HCT116 (cell line): Measurements from ENCODE around the gene C2CD4B. TPM values are rescaled to one million over a fixed set of nuclear protein-coding genes. Genes with fewer than 3 reads are reported as not detected.

Experiments used
- ATAC-seq: fragments of 200-7000 bp; cut with Tn5 transposase; 2 replicates; pipeline ENCODE4 v1.9.1; 2020; ENCODE audit warnings: mild to moderate bottlenecking, moderate library complexity
- BruUV-seq: library from RNA; stranded (reverse); fragments of 400-500 nt; replicated peaks from 2 replicates; lab custom pipeline; 2021; lab: Mats Ljungman, UMichigan
- CTCF ChIA-PET: fragments of 300-600 bp; sonication (Branson Sonifier 250); formaldehyde crosslinking; loops from one replicate; lab custom pipeline; 2021; ENCODE audit warnings: antibody characterized with exemption; lab: Charles Lee
- POLR2A ChIA-PET: fragments of 300-600, 350-600 bp; sonication (Branson Sonifier 250); formaldehyde crosslinking; loops from one replicate; lab custom pipeline; 2021; ENCODE audit warnings: antibody characterized with exemption; lab: Charles Lee
- RAD21 ChIA-PET, 2 experiments: fragments of 300-600 bp; sonication (Branson Sonifier 250); formaldehyde crosslinking; loops; one replicate each; lab custom pipeline; 2023; ENCODE audit warnings: low total read pairs in 2 of 2; ENCODE audit not compliant: uncharacterized antibody in 2 of 2, unreplicated experiment in 2 of 2, low non-redundant PET in 1 of 2; lab: Charles Lee
- DNase-seq: peaks from one replicate; pipeline ENCODE4 v3.0.0-alpha.2; 2010; ENCODE audit warnings: low read depth, low spot score
- H2AFZ ChIP-seq: fragments of 200-600 bp; shearing (Covaris generic), sonication (generic); 2 replicates; pipeline ENCODE4 v1.6.1; 2017; ENCODE audit warnings: low read depth, mixed run types, mixed read lengths, antibody characterized with exemption, low read length; ENCODE audit not compliant: poor library complexity, severe bottlenecking
- H3K27ac ChIP-seq: 2 replicates; pipeline ENCODE4 v1.5.1; 2012; ENCODE audit warnings: low read depth, low read length
- H3K27me3 ChIP-seq: fragments of 200-600 bp; sonication (generic); 2 replicates; pipeline ENCODE4 v1.6.1; 2016; ENCODE audit warnings: mixed run types, low read length, mixed read lengths; ENCODE audit not compliant: insufficient read depth
- H3K36me3 ChIP-seq, 2 experiments: fragments of 200-500 bp in 1 of 2; fragments of 200-600 bp in 1 of 2; sonication (Bioruptor generic) in 1 of 2; sonication (generic) in 1 of 2; 2 replicates each; pipeline versions ENCODE4 v1.5.1 to v1.6.1; 2014 to 2016; ENCODE audit warnings: low read length in 2 of 2, inconsistent platforms in 1 of 2, mixed read lengths in 1 of 2, mixed run types in 1 of 2; ENCODE audit not compliant: insufficient read depth in 2 of 2, control insufficient read depth in 1 of 2
- H3K4me1 ChIP-seq, 2 experiments: fragments of 200-600 bp in 1 of 2; sonication (generic) in 1 of 2; 2 replicates each; pipeline versions ENCODE4 v1.5.1 to v1.6.1; 2012 to 2017; ENCODE audit warnings: low read length in 2 of 2, inconsistent platforms in 1 of 2, mild to moderate bottlenecking in 1 of 2, mixed read lengths in 1 of 2, mixed run types in 1 of 2, moderate library complexity in 1 of 2; ENCODE audit not compliant: insufficient read depth in 2 of 2, control insufficient read depth in 1 of 2
- H3K4me2 ChIP-seq: fragments of 200-600 bp; sonication (generic); 2 replicates; pipeline ENCODE4 v1.6.1; 2017; ENCODE audit warnings: mixed run types, low read length, mixed read lengths
- H3K4me3 ChIP-seq, 2 experiments: fragments of 200-600 bp in 1 of 2; sonication (generic) in 1 of 2; replicated peaks in 1 of 2; 2 replicates each; pipeline ENCODE4 v1.5.1; 2011 to 2016; ENCODE audit warnings: low read length in 2 of 2, control low read depth in 1 of 2, low read depth in 1 of 2, mild to moderate bottlenecking in 1 of 2, mixed read lengths in 1 of 2, mixed run types in 1 of 2
- H3K79me2 ChIP-seq: fragments of 200-600 bp; sonication (generic); 2 replicates; pipeline ENCODE4 v1.6.1; 2017; ENCODE audit warnings: mild to moderate bottlenecking, mixed run types, low read length, moderate library complexity, mixed read lengths; ENCODE audit not compliant: insufficient read depth
- H3K9ac ChIP-seq: fragments of 200-600 bp; sonication (generic); 2 replicates; pipeline ENCODE4 v1.6.1; 2016; ENCODE audit warnings: low read length, mixed read lengths
- H3K9me2 ChIP-seq: fragments of 200-600 bp; sonication (generic), shearing (Covaris generic); 2 replicates; pipeline ENCODE4 v1.6.1; 2017; ENCODE audit warnings: mixed run types, mild to moderate bottlenecking, moderate library complexity; ENCODE audit not compliant: insufficient read depth
- H3K9me3 ChIP-seq, 2 experiments: fragments of 200-500 bp in 1 of 2; fragments of 200-600 bp in 1 of 2; sonication (Bioruptor generic) in 1 of 2; sonication (generic) in 1 of 2; 2 replicates each; pipeline ENCODE4 v1.6.1; 2014 to 2017; ENCODE audit warnings: low read length in 2 of 2, mixed read lengths in 2 of 2, inconsistent platforms in 1 of 2, low read depth in 1 of 2, mild to moderate bottlenecking in 1 of 2, mixed run types in 1 of 2, moderate library complexity in 1 of 2; ENCODE audit not compliant: control insufficient read depth in 1 of 2, insufficient read depth in 1 of 2
- H4K20me1 ChIP-seq: fragments of 200-600 bp; sonication (generic), shearing (Covaris generic); 2 replicates; pipeline ENCODE4 v1.6.1; 2017; ENCODE audit warnings: mixed run types, mild to moderate bottlenecking, moderate library complexity; ENCODE audit not compliant: insufficient read depth
- ATF3 ChIP-seq: IDR thresholded peaks from 2 replicates; pipeline ENCODE4 v1.6.1; 2012
- CTCF ChIP-seq, 3 experiments: fragments of 200-600 bp in 1 of 3; sonication (generic) in 1 of 3; IDR thresholded peaks in 2 of 3; conservative IDR thresholded peaks in 1 of 3; 2 replicates each; pipeline ENCODE4 v1.5.1; 2012 to 2017; ENCODE audit warnings: low read depth in 2 of 3, low read length in 2 of 3, antibody characterized with exemption in 1 of 3, borderline replicate concordance in 1 of 3, control low read depth in 1 of 3, mild to moderate bottlenecking in 1 of 3, mixed read lengths in 1 of 3, mixed run types in 1 of 3, moderate library complexity in 1 of 3; ENCODE audit not compliant: insufficient read depth in 1 of 3
- ELF1 ChIP-seq: IDR thresholded peaks from 2 replicates; pipeline ENCODE4 v1.6.1; 2012; ENCODE audit warnings: low read depth, borderline replicate concordance
- FOSL1 ChIP-seq: IDR thresholded peaks from 2 replicates; pipeline ENCODE4 v1.6.1; 2012; ENCODE audit warnings: low read depth
- JUND ChIP-seq: IDR thresholded peaks from 2 replicates; pipeline ENCODE4 v1.6.1; 2012
- POLR2A ChIP-seq: IDR thresholded peaks from 2 replicates; pipeline ENCODE4 v1.7.0; 2011; ENCODE audit warnings: borderline replicate concordance; ENCODE audit not compliant: insufficient read depth, insufficient read length; ENCODE audit errors: extremely low read depth
- ZFX ChIP-seq: fragments of 450-650 bp; IDR thresholded peaks from 2 replicates; pipeline ENCODE4 v1.6.1; 2017
- ZNF274 ChIP-seq: fragments of 200-500 bp; sonication (Bioruptor generic); IDR thresholded peaks from 2 replicates; pipeline ENCODE4 v1.6.1; 2014; ENCODE audit warnings: mild to moderate bottlenecking, low read depth, low read length, inconsistent platforms
- intact Hi-C: fragments of 100-400 bp; cut with micrococcal nuclease; formaldehyde crosslinking; loops from 2 replicates; pipeline ENCODE4 v1.10.0; 2022
- total RNA-seq: library from RNA; stranded (reverse); gene quantifications from one replicate; pipeline ENCODE4 v1.2.1, GENCODE V29; 2021; ENCODE audit not compliant: unreplicated experiment
- TF ChIP-seq, protein P1 (sequence below): IDR thresholded peaks from 2 replicates; pipeline ENCODE4 v1.6.1; 2011; ENCODE audit warnings: mild to moderate bottlenecking, low read length, moderate library complexity; ENCODE audit not compliant: insufficient replicate concordance; ENCODE audit errors: extremely low read depth

The C2CD4B gene
- total RNA-seq, 1 experiment from 2014 or later: not detected

GRCh38 chr15:62135532-62136134 is 29.5 kb downstream of the C2CD4B start:
- intact Hi-C loops: no loop called here
- H3K4me3 ChIP-seq: no peak overlapping the region
- POLR2A ChIA-PET: no interaction called here

More at GRCh38 chr15:62135532-62136134, 29.5 kb downstream of the C2CD4B start:
- no TSS peak for BruUV-seq
- DNase-seq (no peak), ATAC-seq (no peak)
- TF ChIP-seq, protein P1, sequence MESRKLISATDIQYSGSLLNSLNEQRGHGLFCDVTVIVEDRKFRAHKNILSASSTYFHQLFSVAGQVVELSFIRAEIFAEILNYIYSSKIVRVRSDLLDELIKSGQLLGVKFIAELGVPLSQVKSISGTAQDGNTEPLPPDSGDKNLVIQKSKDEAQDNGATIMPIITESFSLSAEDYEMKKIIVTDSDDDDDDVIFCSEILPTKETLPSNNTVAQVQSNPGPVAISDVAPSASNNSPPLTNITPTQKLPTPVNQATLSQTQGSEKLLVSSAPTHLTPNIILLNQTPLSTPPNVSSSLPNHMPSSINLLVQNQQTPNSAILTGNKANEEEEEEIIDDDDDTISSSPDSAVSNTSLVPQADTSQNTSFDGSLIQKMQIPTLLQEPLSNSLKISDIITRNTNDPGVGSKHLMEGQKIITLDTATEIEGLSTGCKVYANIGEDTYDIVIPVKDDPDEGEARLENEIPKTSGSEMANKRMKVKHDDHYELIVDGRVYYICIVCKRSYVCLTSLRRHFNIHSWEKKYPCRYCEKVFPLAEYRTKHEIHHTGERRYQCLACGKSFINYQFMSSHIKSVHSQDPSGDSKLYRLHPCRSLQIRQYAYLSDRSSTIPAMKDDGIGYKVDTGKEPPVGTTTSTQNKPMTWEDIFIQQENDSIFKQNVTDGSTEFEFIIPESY: no peak
- TF ChIP-seq FOSL1 (no peak), ATF3 (no peak), POLR2A (no peak), ELF1 (no peak), ZFX (no peak), JUND (no peak), ZNF274 (no peak), CTCF (IDR thresholded peaks at IDR 0.05 in 2 of 3, conservative IDR thresholded peaks at IDR 0.05 in 1 of 3; ENCODE audit: borderline replicate concordance in 1 of 3, insufficient read depth in 1 of 3, low read depth in 2 of 3, low read length in 2 of 3) (no peak)
- Histone ChIP-seq H3K9me2 (no peaks in the 10 kb centered on the region), H4K20me1 (no peaks in the 10 kb centered on the region), H3K27ac (no peak overlapping the region), H3K36me3 (no peaks in the 10 kb centered on the region), H2AFZ (no peak overlapping the region), H3K9me3 (no peaks in the 10 kb centered on the region), H3K4me2 (no peak overlapping the region), H3K27me3 (no peaks in the 10 kb centered on the region), H3K79me2 (no peaks in the 10 kb centered on the region), H3K4me1 (peaks cover 5 to 9% of the 10 kb centered on the region in 2 experiments; a peak in 3 of 4 replicates), H3K9ac (no peak overlapping the region)
- ChIA-PET CTCF (interaction anchor here (1.0 kb wide), 1 partner anchor 10 kb away, joined by 3 read pairs; no protein-coding TSS in a partner anchor), RAD21 (no interaction called here)
